GM23248 (cell line): Measurements from ENCODE around the gene PIP5K1C. TPM values are rescaled to one million over a fixed set of nuclear protein-coding genes. Genes with fewer than 3 reads are reported as not detected.

Experiments
- DNase-seq: peaks from one replicate; pipeline ENCODE4 v3.0.0-alpha.2; 2015
- H2AFZ ChIP-seq: fragments of 200-600 bp; sonication (generic); 2 replicates; pipeline ENCODE4 v1.6.1; 2016; ENCODE audit warnings: antibody characterized with exemption
- H3F3A ChIP-seq: fragments of 200-600 bp; sonication (generic); 2 replicates; pipeline ENCODE4 v1.6.1; 2016; ENCODE audit warnings: mild to moderate bottlenecking, antibody characterized with exemption, mixed run types; ENCODE audit not compliant: insufficient read depth
- H3K27ac ChIP-seq: fragments of 200-600 bp; sonication (generic); 2 replicates; pipeline ENCODE4 v1.5.1; 2016; ENCODE audit warnings: mild to moderate bottlenecking
- H3K27me3 ChIP-seq: fragments of 200-600 bp; sonication (generic); replicated peaks from 2 replicates; pipeline ENCODE4 v1.6.1; 2016; ENCODE audit warnings: mild to moderate bottlenecking; ENCODE audit not compliant: insufficient read depth
- H3K36me3 ChIP-seq: fragments of 200-600 bp; sonication (generic); 2 replicates; pipeline ENCODE4 v1.6.1; 2016; ENCODE audit warnings: low read depth, mild to moderate bottlenecking
- H3K4me1 ChIP-seq: fragments of 200-600 bp; sonication (generic); 2 replicates; pipeline ENCODE4 v1.6.1; 2016; ENCODE audit warnings: mild to moderate bottlenecking; ENCODE audit not compliant: insufficient read depth
- H3K4me2 ChIP-seq: fragments of 200-600 bp; sonication (generic); one replicate; pipeline ENCODE4 v1.6.1; 2016; ENCODE audit warnings: mild to moderate bottlenecking; ENCODE audit not compliant: unreplicated experiment
- H3K4me3 ChIP-seq: fragments of 200-600 bp; sonication (generic); 2 replicates; pipeline ENCODE4 v1.5.1; 2016; ENCODE audit warnings: mild to moderate bottlenecking
- H3K79me2 ChIP-seq: fragments of 200-600 bp; sonication (generic); 2 replicates; pipeline ENCODE4 v1.6.1; 2016; ENCODE audit warnings: mild to moderate bottlenecking; ENCODE audit not compliant: insufficient read depth
- H3K9ac ChIP-seq: fragments of 200-600 bp; sonication (generic); 2 replicates; pipeline ENCODE4 v1.6.1; 2016; ENCODE audit warnings: mild to moderate bottlenecking
- H3K9me2 ChIP-seq: fragments of 200-600 bp; sonication (generic); 2 replicates; pipeline ENCODE4 v1.6.1; 2016; ENCODE audit warnings: mixed run types, mild to moderate bottlenecking, moderate library complexity; ENCODE audit not compliant: insufficient read depth
- H3K9me3 ChIP-seq: fragments of 200-600 bp; sonication (generic); one replicate; pipeline ENCODE4 v1.6.1; 2017; ENCODE audit warnings: low read depth
- H4K20me1 ChIP-seq: fragments of 200-600 bp; sonication (generic); 2 replicates; pipeline ENCODE4 v1.6.0; 2016; ENCODE audit not compliant: insufficient read depth
- EZH2 ChIP-seq: fragments of 200-600 bp; sonication (generic); IDR thresholded peaks from 2 replicates; pipeline ENCODE4 v1.6.1; 2018; ENCODE audit warnings: antibody characterized with exemption, mild to moderate bottlenecking; ENCODE audit not compliant: insufficient read depth, poor library complexity, severe bottlenecking
- EZH2phosphoT487 ChIP-seq: fragments of 200-600 bp; sonication (generic); IDR thresholded peaks from 2 replicates; pipeline ENCODE4 v1.6.1; 2018; ENCODE audit warnings: antibody characterized with exemption, moderate library complexity, mild to moderate bottlenecking, low read depth; ENCODE audit not compliant: insufficient read depth
- WGBS, 2 experiments: methylation state at CpG; one replicate each; pipeline ENCODE4 v1.1.6; 2015 to 2017; ENCODE audit warnings: low lambda C conversion rate in 2 of 2, low coverage in 1 of 2; ENCODE audit errors: missing lambda C conversion rate in 2 of 2; 5-methylcytosine and 5-hydroxymethylcytosine counted together
- in situ Hi-C: fragments of 300-500 bp; cut with MboI; formaldehyde crosslinking; loops from 2 replicates; pipeline ENCODE4 v1.15.0; 2020
- polyA plus RNA-seq: library from polyadenylated mRNA; unstranded; fragments of >200 nt; fragmentation: Nextera tagmentation; extraction: Ambion mirVana; gene quantifications from 2 replicates; pipeline ENCODE4 v1.2.1, GENCODE V29; 2016
- total RNA-seq: library from RNA; depleted of rRNA; stranded (reverse); fragments of >200 nt; shearing (Covaris generic); gene quantifications from 2 replicates; pipeline ENCODE4 v1.2.3, GENCODE V29; 2014

The PIP5K1C gene
- total and polyA plus RNA-seq, 2 experiments from 2014 or later, result 31.2 to 34.0 TPM

- DNase-seq, result no peak
- H3K27ac ChIP-seq, result no peak overlapping the region
- H3K27me3 ChIP-seq, result peaks cover 19% of the 10 kb centered on the region
- H3K4me1 ChIP-seq, result no peaks in the 10 kb centered on the region
- no peak overlapping the region for H3K4me2 ChIP-seq
- TF ChIP-seq EZH2phosphoT487, result no peak
- TF ChIP-seq EZH2, result no peak
- H3K4me3 ChIP-seq, result no peak overlapping the region
- no peaks in the 10 kb centered on the region for H4K20me1 ChIP-seq
- no peaks in the 10 kb centered on the region for H3K79me2 ChIP-seq
- no peak overlapping the region for H3K9ac ChIP-seq
- H3K36me3 ChIP-seq, result no peaks in the 10 kb centered on the region
- H3F3A ChIP-seq, result no peaks in the 10 kb centered on the region
- H3K9me2 ChIP-seq, result no peaks in the 10 kb centered on the region
- in situ Hi-C loops, result no loop called here
- H3K9me3 ChIP-seq, result no peaks in the 10 kb centered on the region
- 10 to 17% methylated on average over 5 to 8 of the region's 8 CpGs for WGBS, 2 experiments
- H2AFZ ChIP-seq, result no peak overlapping the region
Measured at GRCh38 chr19:3723883-3724282, 23.6 kb upstream of the PIP5K1C start.

DNA sequence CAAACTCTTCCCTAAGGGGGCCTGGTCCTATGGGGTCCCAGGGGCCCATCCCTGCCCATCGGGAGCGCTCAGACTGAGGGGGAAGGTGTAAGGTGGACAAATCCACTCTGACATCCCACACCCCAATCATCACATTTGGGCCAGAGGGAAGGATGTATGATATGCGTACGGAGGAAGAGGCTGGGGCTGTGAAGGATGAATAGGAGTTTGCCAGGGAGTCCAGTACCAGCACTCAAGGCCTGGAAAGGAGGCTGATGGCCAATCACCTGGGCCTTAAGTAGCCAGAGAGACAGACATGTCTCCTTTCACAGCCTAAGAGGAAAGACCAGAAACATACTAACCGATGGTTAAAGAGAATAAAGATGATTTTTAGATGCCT is 22.8 kb upstream of the PIP5K1C start:
- TF ChIP-seq EZH2phosphoT487, result no peak
- no peak for TF ChIP-seq EZH2
- no peaks in the 10 kb centered on the region for H3F3A ChIP-seq
- no peak for DNase-seq
- no peaks in the 10 kb centered on the region for H4K20me1 ChIP-seq
- WGBS, 2 experiments, result 55 to 60% methylated on average over 5 of the region's 5 CpGs
- no peaks in the 10 kb centered on the region for H3K9me3 ChIP-seq
- in situ Hi-C loops, result no loop called here
- H3K79me2 ChIP-seq, result no peaks in the 10 kb centered on the region
- H3K4me3 ChIP-seq, result no peak overlapping the region
- no peak overlapping the region for H3K4me2 ChIP-seq
- H3K9ac ChIP-seq, result no peak overlapping the region
- no peaks in the 10 kb centered on the region for H3K9me2 ChIP-seq
- H3K27me3 ChIP-seq, result peaks cover 19% of the 10 kb centered on the region
- H3K36me3 ChIP-seq, result no peaks in the 10 kb centered on the region
- no peak overlapping the region for H2AFZ ChIP-seq
- no peak overlapping the region for H3K27ac ChIP-seq
- H3K4me1 ChIP-seq, result no peaks in the 10 kb centered on the region

- in situ Hi-C loops, result no loop called here
- H3K27me3 ChIP-seq, result peaks cover 19% of the 10 kb centered on the region
- no peak for DNase-seq
- H3K9ac ChIP-seq, result no peak overlapping the region
- H3K36me3 ChIP-seq, result no peaks in the 10 kb centered on the region
- no peak overlapping the region for H3K4me3 ChIP-seq
- H2AFZ ChIP-seq, result no peak overlapping the region
- H3K79me2 ChIP-seq, result no peaks in the 10 kb centered on the region
- no peaks in the 10 kb centered on the region for H3F3A ChIP-seq
- H3K9me2 ChIP-seq, result no peaks in the 10 kb centered on the region
- WGBS, 2 experiments, result 3 to 5% methylated on average over 23 to 26 of the region's 30 CpGs
- H3K9me3 ChIP-seq, result no peaks in the 10 kb centered on the region
- H3K4me2 ChIP-seq, result no peak overlapping the region
- no peaks in the 10 kb centered on the region for H4K20me1 ChIP-seq
- H3K27ac ChIP-seq, result no peak overlapping the region
- no peaks in the 10 kb centered on the region for H3K4me1 ChIP-seq
- TF ChIP-seq EZH2, result no peak
- TF ChIP-seq EZH2phosphoT487, result no peak
Measured at GRCh38 chr19:3722443-3723109, 22.3 kb upstream of the PIP5K1C start.

- Histone ChIP-seq H3K9me2 (no peaks in the 10 kb centered on the region), H3K9ac (no peak overlapping the region), H3K36me3 (no peaks in the 10 kb centered on the region), H3K4me2 (no peak overlapping the region), H3K27ac (no peak overlapping the region), H2AFZ (no peak overlapping the region), H3K79me2 (no peaks in the 10 kb centered on the region), H4K20me1 (no peaks in the 10 kb centered on the region), H3K9me3 (no peaks in the 10 kb centered on the region), H3K4me1 (no peaks in the 10 kb centered on the region), H3K4me3 (no peak overlapping the region), H3F3A (no peaks in the 10 kb centered on the region), H3K27me3 (peaks cover 19% of the 10 kb centered on the region)
- 1 to 2% methylated on average over 23 to 25 of the region's 26 CpGs for WGBS, 2 experiments
- DNase-seq, result no peak
- in situ Hi-C loops, result no loop called here
- TF ChIP-seq EZH2 (peak; percentile 79), EZH2phosphoT487 (no peak)
Measured at GRCh38 chr19:3721887-3722442, 21.7 kb upstream of the PIP5K1C start.
